GM10248 (cell line): ENCODE data around the gene ZCCHC7.

Experiments
- CTCF ChIA-PET: fragments of 300-600 bp; sonication (Branson Sonifier 250); formaldehyde crosslinking; extraction: SDS; loops from one replicate; lab custom pipeline; 2021; ENCODE audit warnings: antibody characterized with exemption; lab: Yijun Ruan, JAX
- POLR2A ChIA-PET: fragments of 350-650 bp; sonication (Branson Sonifier 250); formaldehyde crosslinking; extraction: SDS; loops from one replicate; lab custom pipeline; 2020; ENCODE audit warnings: antibody characterized with exemption; lab: Yijun Ruan, JAX
- DNase-seq: peaks from one replicate; pipeline ENCODE4 v3.0.0; 2012; ENCODE audit errors: extremely low spot score
- TF ChIP-seq, protein P1 (sequence below): IDR thresholded peaks from 2 replicates; pipeline ENCODE4 v1.5.1; 2012; ENCODE audit warnings: mild to moderate bottlenecking, low read depth; ENCODE audit errors: extremely low read depth, missing control alignments, control extremely low read depth

The ZCCHC7 gene

DNA sequence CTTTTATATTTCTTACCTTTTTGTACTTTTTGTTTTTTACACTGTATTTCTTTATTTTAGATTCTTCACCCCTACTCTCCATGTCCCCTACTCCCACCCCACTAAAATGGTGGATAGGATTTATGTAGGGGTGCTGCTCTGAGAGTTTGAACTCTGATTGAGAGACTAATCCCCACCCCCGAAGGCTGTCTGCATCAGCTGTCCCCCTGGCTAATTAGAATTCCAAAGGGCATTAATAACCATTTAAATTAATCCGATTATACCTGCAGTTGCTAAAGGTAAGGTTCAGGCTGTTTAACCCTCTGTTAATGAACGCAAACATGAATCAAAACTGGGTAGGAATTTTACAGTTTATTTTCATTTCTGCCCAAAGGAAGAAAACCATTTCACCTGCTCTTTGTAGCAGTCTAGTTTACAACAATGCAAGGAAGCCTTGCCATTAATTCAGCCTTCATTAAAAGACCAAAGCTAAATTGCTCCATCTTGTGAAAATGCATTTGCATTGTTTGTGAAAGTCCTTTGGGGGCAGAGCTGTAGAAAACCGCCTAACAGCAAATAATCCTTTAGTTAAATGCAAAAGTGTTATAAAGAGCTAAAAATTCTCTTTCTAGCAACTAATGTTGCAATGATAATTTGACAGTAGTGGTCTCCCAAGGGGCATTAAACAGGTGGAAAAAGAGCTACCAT, 71.2 kb downstream of the ZCCHC7 start:
- no peak for DNase-seq
- CTCF ChIA-PET: interaction anchor here (0.8 to 3.5 kb wide), 5 partner anchors 9 to 195 kb away, joined by 3 to 21 read pairs (median 4); no protein-coding TSS in a partner anchor
- POLR2A ChIA-PET: no interaction called here
- TF ChIP-seq, protein P1, sequence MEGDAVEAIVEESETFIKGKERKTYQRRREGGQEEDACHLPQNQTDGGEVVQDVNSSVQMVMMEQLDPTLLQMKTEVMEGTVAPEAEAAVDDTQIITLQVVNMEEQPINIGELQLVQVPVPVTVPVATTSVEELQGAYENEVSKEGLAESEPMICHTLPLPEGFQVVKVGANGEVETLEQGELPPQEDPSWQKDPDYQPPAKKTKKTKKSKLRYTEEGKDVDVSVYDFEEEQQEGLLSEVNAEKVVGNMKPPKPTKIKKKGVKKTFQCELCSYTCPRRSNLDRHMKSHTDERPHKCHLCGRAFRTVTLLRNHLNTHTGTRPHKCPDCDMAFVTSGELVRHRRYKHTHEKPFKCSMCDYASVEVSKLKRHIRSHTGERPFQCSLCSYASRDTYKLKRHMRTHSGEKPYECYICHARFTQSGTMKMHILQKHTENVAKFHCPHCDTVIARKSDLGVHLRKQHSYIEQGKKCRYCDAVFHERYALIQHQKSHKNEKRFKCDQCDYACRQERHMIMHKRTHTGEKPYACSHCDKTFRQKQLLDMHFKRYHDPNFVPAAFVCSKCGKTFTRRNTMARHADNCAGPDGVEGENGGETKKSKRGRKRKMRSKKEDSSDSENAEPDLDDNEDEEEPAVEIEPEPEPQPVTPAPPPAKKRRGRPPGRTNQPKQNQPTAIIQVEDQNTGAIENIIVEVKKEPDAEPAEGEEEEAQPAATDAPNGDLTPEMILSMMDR: peak; percentile 47

DNA sequence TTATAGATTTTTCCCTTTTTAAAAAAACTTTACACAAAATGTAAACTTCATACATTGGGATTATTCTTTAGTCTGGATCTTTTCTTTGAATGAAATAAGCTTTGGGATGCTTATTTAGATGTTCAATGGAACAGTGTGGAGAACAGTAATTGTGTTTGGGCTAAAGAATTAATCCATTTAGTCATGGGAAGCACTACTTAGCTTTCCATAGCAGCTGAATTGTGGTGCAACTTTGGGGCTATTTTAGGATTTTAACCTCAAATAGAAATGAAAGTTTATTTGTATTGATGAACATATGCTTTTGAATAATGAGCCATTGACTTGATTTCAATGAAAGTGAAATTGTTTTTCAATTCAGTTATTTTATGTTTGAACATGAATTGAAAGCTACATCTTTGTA, 72.4 kb downstream of the ZCCHC7 start:
- TF ChIP-seq, protein P1: no peak
- CTCF ChIA-PET: interaction anchor here (0.7 to 3.5 kb wide), 7 partner anchors 11 to 319 kb away, joined by 3 to 21 read pairs (median 5); no protein-coding TSS in a partner anchor
- no peak for DNase-seq
- POLR2A ChIA-PET: no interaction called here

DNA sequence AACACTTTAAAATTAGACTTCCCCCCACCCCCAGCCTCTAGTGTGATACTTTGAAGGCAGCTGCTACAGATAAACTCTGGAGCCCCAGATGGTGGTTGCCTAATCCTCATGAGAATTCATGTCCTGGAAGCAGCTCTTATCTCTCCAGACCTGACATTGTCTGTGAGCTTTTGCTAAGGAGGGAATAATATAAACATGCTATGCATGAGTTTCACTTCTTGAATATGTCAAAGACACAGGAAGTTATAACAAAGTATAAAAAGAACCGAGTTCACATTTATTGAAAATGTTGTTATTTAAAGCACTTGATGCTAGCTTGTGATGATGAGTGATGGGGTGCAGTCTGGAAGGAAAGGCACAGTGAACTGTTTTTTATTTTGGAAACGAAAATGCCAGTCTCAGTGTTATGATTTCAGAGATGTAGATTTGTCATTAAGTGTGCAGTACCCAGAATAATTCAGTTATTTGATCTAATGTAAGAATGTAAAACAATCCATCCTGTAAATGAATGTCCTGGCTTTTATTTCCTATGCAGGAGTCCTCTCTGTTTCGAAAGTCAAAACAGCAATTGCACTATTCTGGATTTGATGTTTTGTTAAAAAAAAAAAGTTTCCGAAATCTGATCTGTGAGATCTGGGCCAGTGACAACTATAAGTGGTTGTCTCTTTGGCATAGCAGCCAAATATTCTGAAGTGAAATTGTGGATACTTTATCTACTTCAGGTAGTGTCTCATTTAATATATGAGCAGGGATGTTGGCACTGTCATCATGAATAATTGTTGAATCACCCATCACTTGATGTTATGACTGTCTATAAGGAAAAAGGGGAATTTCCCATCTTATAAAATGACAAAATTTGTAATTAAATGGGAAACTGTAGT, 77.0 kb downstream of the ZCCHC7 start:
- TF ChIP-seq, protein P1: no peak
- DNase-seq: peak; percentile 29
- POLR2A ChIA-PET: interaction anchor here (1.0 kb wide), 1 partner anchor 86 kb away, joined by 3 read pairs; no protein-coding TSS in a partner anchor
- CTCF ChIA-PET: interaction anchor here (1.0 to 1.4 kb wide), 3 partner anchors 9 to 59 kb away, joined by 3 to 4 read pairs (median 3); no protein-coding TSS in a partner anchor

DNA sequence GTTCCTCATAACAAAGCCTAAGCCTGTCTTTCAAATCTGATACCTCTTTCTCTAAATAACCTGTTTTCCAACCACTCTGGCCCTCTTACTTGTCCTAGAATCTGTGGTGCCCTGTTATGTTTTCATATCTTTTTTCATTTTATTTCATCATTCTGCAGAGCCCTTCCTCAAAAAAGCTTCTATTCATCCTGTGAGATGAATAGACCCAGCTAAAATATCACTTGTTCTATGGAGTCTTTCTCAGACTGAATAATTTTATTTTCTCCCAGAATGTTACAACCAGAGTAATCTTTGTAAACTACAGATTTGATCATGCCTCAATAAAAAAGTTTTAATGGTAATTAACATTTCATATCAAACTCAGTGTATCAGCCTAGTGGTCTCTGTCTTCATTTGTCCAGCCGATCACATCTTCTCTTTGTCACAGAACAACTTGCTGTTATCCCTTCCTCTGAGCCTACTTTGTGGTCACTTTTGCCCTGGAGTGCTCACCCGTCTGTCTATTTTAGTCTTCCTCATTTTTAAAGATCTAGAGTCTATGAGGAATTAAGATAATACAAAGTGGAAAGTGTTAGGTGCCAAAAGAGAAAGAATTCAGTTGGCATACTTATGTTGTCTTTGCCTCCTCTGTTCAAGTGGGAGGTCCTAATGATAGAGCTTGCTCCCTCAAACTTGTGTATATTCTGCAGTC, 77.8 kb downstream of the ZCCHC7 start:
- ChIA-PET CTCF (interaction anchor here (1.0 to 1.4 kb wide), 3 partner anchors 21 to 203 kb away, joined by 3 to 5 read pairs (median 3); no protein-coding TSS in a partner anchor), POLR2A (interaction anchor here (1.1 kb wide), 1 partner anchor 10 kb away, joined by 4 read pairs; no protein-coding TSS in a partner anchor)
- no peak for DNase-seq
- TF ChIP-seq, protein P1: no peak

DNA sequence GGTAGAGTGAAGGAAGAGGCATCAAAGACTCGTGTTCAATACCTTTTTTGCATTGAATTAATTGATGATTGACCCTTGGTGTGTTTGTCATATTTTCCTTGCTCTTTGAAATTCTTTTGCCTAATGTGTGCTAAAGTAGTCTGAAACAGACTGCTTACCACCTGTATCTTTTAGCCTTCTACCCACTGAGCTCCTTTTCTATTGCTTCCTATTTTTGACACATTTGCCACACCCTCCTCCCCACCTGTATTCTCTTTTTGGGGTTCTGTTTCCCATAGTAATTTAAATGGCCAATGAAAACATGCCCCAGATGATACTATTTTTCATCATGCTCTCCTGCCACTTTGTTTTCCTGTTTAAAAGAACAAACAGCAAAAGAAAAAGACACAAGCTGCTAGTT, 78.5 kb downstream of the ZCCHC7 start:
- POLR2A ChIA-PET: interaction anchor here (1.1 kb wide), 1 partner anchor 10 kb away, joined by 4 read pairs; no protein-coding TSS in a partner anchor
- DNase-seq: no peak
- TF ChIP-seq, protein P1: no peak
- CTCF ChIA-PET: interaction anchor here (1.0 to 1.4 kb wide), 3 partner anchors 22 to 203 kb away, joined by 3 to 5 read pairs (median 3); no protein-coding TSS in a partner anchor

DNA sequence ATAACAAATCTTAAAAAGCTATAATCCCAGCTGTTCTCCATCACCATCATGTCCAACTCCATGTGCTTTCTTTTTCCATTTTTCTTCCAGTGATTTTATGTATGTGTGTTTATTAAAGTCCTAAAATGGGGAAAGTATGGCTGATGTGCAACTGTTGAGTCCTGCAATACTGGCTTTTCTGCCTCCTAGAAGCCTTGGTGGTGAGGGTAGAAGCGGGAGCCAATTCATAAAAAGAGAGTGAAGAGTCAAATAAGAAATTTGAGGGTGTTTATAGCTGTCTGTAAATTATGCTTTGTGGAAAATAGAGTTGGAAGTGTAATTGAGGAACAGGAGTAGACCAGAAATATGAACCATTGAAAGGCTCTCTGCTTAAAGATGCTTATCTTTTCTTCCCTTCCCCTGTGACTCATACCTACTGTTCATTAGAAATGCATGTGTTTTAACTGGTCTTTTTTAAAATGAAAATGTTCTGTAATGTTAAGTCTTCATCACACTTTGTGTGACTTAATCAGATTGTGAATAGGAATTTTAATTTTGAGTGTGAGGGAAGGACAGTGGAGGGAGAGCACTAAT, 80.1 kb downstream of the ZCCHC7 start:
- no peak for DNase-seq
- ChIA-PET POLR2A (no interaction called here), CTCF (interaction anchor here (1.1 kb wide), 2 partner anchors 9 to 23 kb away, joined by 3 to 4 read pairs; no protein-coding TSS in a partner anchor)
- TF ChIP-seq, protein P1: no peak
